GM12801 (cell line): ENCODE data around the gene SPO11.

ENCODE experiments used
- CTCF ChIP-seq: IDR thresholded peaks from one replicate; pipeline ENCODE4 v1.5.1; 2011; ENCODE audit warnings: control low read depth; ENCODE audit not compliant: insufficient read length; ENCODE audit errors: extremely low read depth

The SPO11 gene

GRCh38 chr20:57374343-57374930, 44.8 kb downstream of the SPO11 start:
- no peak for TF ChIP-seq CTCF

GRCh38 chr20:57374931-57375651, 45.5 kb downstream of the SPO11 start:
- no peak for TF ChIP-seq CTCF

- no peak for TF ChIP-seq CTCF
These were observed 46.1 kb downstream of the SPO11 start for GRCh38 chr20:57375652-57376230.

- TF ChIP-seq CTCF: no peak
These were observed 47.7 kb downstream of the SPO11 start for GRCh38 chr20:57377350-57377749.

GRCh38 chr20:57378107-57378506, 48.5 kb downstream of the SPO11 start:
- no peak for TF ChIP-seq CTCF

GRCh38 chr20:57378646-57379262, 49.2 kb downstream of the SPO11 start:
- TF ChIP-seq CTCF: no peak

- no peak for TF ChIP-seq CTCF
These were observed 49.7 kb downstream of the SPO11 start for GRCh38 chr20:57379263-57379647.
